Prostate gland (tissue), 2 donors: ENCODE measurements around the gene GRB10.

Experiments
- POLR2A ChIP-seq: fragments of 450-650 bp; IDR thresholded peaks from one replicate; pipeline ENCODE4 v1.6.1; 2016; ENCODE audit warnings: antibody characterized with exemption, mild to moderate bottlenecking
- POLR2AphosphoS5 ChIP-seq: sonication (generic); formaldehyde crosslinking; IDR thresholded peaks from one replicate; pipeline ENCODE4 v1.6.1; 2017; ENCODE audit warnings: antibody characterized with exemption
- TF ChIP-seq, protein P1 (sequence below), 4 experiments: fragments of 200-600 bp in 2 of 4; fragments of 450-650 bp in 2 of 4; sonication (generic) in 2 of 4; IDR thresholded peaks; 1 replicate in 3 of 4; 2 replicates in 1 of 4; pipeline ENCODE4 v1.5.1; 2016 to 2019; ENCODE audit warnings: antibody characterized with exemption in 4 of 4, mild to moderate bottlenecking in 2 of 4, moderate library complexity in 2 of 4

DNA sequence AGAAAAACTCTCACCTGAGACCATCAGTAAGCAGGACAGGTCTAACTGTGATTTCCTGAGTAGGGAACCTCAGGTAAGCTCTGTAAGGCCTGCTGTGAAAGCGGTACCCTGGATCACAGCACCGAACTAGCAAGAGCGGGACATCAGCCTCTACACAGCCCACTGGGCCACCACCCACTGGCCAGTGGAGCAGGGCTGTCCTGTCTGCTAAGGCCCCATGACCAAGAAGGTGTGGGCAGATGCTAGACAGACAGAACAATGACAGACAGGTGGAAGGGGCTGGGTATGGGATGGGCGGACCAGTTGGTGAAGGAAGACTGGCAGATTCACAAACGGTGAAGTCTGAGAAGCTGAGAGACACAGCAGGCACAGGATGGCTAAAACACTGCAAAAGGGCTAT lies 138.1 kb downstream of the GRB10 start:
- TF ChIP-seq POLR2A (no peak), POLR2AphosphoS5 (no peak)
- TF ChIP-seq, protein P1, sequence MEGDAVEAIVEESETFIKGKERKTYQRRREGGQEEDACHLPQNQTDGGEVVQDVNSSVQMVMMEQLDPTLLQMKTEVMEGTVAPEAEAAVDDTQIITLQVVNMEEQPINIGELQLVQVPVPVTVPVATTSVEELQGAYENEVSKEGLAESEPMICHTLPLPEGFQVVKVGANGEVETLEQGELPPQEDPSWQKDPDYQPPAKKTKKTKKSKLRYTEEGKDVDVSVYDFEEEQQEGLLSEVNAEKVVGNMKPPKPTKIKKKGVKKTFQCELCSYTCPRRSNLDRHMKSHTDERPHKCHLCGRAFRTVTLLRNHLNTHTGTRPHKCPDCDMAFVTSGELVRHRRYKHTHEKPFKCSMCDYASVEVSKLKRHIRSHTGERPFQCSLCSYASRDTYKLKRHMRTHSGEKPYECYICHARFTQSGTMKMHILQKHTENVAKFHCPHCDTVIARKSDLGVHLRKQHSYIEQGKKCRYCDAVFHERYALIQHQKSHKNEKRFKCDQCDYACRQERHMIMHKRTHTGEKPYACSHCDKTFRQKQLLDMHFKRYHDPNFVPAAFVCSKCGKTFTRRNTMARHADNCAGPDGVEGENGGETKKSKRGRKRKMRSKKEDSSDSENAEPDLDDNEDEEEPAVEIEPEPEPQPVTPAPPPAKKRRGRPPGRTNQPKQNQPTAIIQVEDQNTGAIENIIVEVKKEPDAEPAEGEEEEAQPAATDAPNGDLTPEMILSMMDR (IDR thresholded peaks at IDR 0.05), result no peak
